Keratinocyte (primary cell): Measurements from ENCODE around the gene CACNG4. TPM values are rescaled to one million over a fixed set of nuclear protein-coding genes. Genes with fewer than 3 reads are reported as not detected.

Experiments
- DNase-seq: peaks from one replicate; pipeline ENCODE4 v3.0.0-alpha.2; 2011; ENCODE audit warnings: low read depth, missing footprints, low spot score
- FAIRE-seq: peaks from 2 replicates; lab custom pipeline; 2011; peaks lifted over from hg19 to GRCh38; lab: Jason Lieb, UNC
- H2AFZ ChIP-seq: 2 replicates; pipeline ENCODE4 v1.6.0; 2012; ENCODE audit warnings: low read length, control low read depth, inconsistent platforms; ENCODE audit not compliant: control insufficient read depth
- H3K27ac ChIP-seq: 2 replicates; pipeline ENCODE4 v1.5.1; 2011; ENCODE audit warnings: low read length; ENCODE audit not compliant: control insufficient read depth, insufficient read depth
- H3K27me3 ChIP-seq: 3 replicates; pipeline ENCODE4 v1.6.0; 2011; ENCODE audit warnings: low read length; ENCODE audit not compliant: control insufficient read depth, insufficient read depth; ENCODE audit errors: extremely low read depth
- H3K36me3 ChIP-seq, 2 experiments: 2 replicates in 1 of 2; 3 replicates in 1 of 2; pipeline ENCODE4 v1.5.1; 2011; ENCODE audit warnings: low read length in 2 of 2, mild to moderate bottlenecking in 1 of 2; ENCODE audit not compliant: control insufficient read depth in 2 of 2, insufficient read depth in 2 of 2; ENCODE audit errors: extremely low read depth in 1 of 2
- H3K4me1 ChIP-seq: 3 replicates; pipeline ENCODE4 v1.5.1; 2011; ENCODE audit warnings: low read length; ENCODE audit not compliant: control insufficient read depth, insufficient read depth; ENCODE audit errors: extremely low read depth
- H3K4me2 ChIP-seq: 3 replicates; pipeline ENCODE4 v1.6.0; 2011; ENCODE audit warnings: low read depth, low read length; ENCODE audit not compliant: control insufficient read depth, insufficient read depth; ENCODE audit errors: extremely low read depth
- H3K4me3 ChIP-seq, 3 experiments: fragments of 200-600 bp in 1 of 3; sonication (generic) in 1 of 3; 2 replicates in 2 of 3; 3 replicates in 1 of 3; pipeline ENCODE4 v1.5.1; 2011 to 2016; ENCODE audit warnings: low read length in 3 of 3, mild to moderate bottlenecking in 3 of 3, control low read depth in 2 of 3, inconsistent platforms in 1 of 3, low read depth in 1 of 3, mixed read lengths in 1 of 3, mixed run types in 1 of 3, moderate library complexity in 1 of 3; ENCODE audit not compliant: control insufficient read depth in 2 of 3, insufficient read depth in 2 of 3; ENCODE audit errors: extremely low read depth in 1 of 3
- H3K79me2 ChIP-seq: 2 replicates; pipeline ENCODE4 v1.6.0; 2012; ENCODE audit warnings: low read length; ENCODE audit not compliant: control insufficient read depth, insufficient read depth
- H3K9ac ChIP-seq: 3 replicates; pipeline ENCODE4 v1.6.0; 2011; ENCODE audit warnings: low read length; ENCODE audit not compliant: control insufficient read depth, insufficient read depth; ENCODE audit errors: extremely low read depth
- H3K9me1 ChIP-seq: 3 replicates; pipeline ENCODE4 v1.6.0; 2011; ENCODE audit warnings: low read length; ENCODE audit not compliant: control insufficient read depth, insufficient read depth; ENCODE audit errors: extremely low read depth
- H3K9me3 ChIP-seq: 2 replicates; pipeline ENCODE4 v1.5.1; 2012; ENCODE audit warnings: low read depth, low read length; ENCODE audit not compliant: control insufficient read depth
- H4K20me1 ChIP-seq: 3 replicates; pipeline ENCODE4 v1.6.0; 2011; ENCODE audit warnings: low read length; ENCODE audit not compliant: control insufficient read depth, insufficient read depth; ENCODE audit errors: extremely low read depth
- CTCF ChIP-seq, 3 experiments: IDR thresholded peaks in 1 of 3; conservative IDR thresholded peaks in 1 of 3; optimal IDR thresholded peaks in 1 of 3; 2 replicates in 2 of 3; 3 replicates in 1 of 3; pipeline versions ENCODE3 to v1.5.1; 2011; ENCODE audit warnings: low read length in 3 of 3, mild to moderate bottlenecking in 3 of 3, moderate library complexity in 2 of 3, control low read depth in 1 of 3, inconsistent platforms in 1 of 3; ENCODE audit not compliant: insufficient read depth in 2 of 3; ENCODE audit errors: extremely low read depth in 1 of 3
- EZH2 ChIP-seq: IDR thresholded peaks from one replicate; pipeline ENCODE4 v1.6.1; 2012; ENCODE audit warnings: inconsistent platforms, mild to moderate bottlenecking, low read length, moderate library complexity
- dilution Hi-C: fragments of 300-500 bp; cut with MboI; formaldehyde crosslinking; loops from one replicate; pipeline ENCODE4 v1.7.0; 2020; ENCODE audit warnings: low sequenced_read_pairs; ENCODE audit not compliant: extremely low pct_ligation_motif_present
- polyA plus RNA-seq, 5 experiments: library from polyadenylated mRNA; depleted of rRNA in 3 of 5; stranded (reverse) in 3 of 5; stranded (forward) in 1 of 5; unstranded in 1 of 5; fragments of >200 nt; gene quantifications; 1 replicate in 1 of 5; 2 replicates in 3 of 5; 3 replicates in 1 of 5; pipeline versions ENCODE4 v1.2.1 to v1.2.3, GENCODE V29; 2011 to 2012; ENCODE audit warnings: missing spikeins in 2 of 5, low read depth in 1 of 5, low replicate concordance in 1 of 5

Gene CACNG4
- polyA plus RNA-seq, 1 donor (not counting 4 experiments of a cell fraction or from before 2014, with no cell fraction given): not detected

DNA sequence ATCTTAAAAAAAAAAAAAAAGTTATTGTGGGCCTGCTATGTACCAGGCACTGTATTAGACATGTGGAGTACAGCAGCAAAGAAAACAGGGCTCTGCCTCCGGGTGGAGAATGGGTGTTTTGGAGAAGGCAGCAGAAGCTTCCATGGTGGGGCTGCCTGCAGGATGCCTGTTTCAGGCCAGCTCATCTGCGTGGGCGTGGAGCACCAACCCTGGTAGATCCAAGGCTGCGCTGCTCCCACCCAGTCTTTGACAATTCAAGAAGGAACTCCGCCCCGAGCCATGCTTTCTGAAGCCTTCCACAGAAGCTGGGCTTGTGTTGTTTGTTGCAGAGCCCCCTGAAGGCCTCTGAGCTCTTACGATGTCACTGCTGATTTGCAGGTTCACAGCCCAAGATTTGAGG, 56.7 kb downstream of the CACNG4 start:
- Histone ChIP-seq H3K79me2 (no peaks in the 10 kb centered on the region), H3K9me1 (no peaks in the 10 kb centered on the region), H3K27me3 (peaks cover 7% of the 10 kb centered on the region), H3K36me3 (no peaks in the 10 kb centered on the region), H3K27ac (no peak overlapping the region), H3K9me3 (no peaks in the 10 kb centered on the region), H3K4me2 (no peak overlapping the region), H3K4me3 (no peak overlapping the region), H2AFZ (no peak overlapping the region), H3K4me1 (no peaks in the 10 kb centered on the region), H4K20me1 (no peaks in the 10 kb centered on the region), H3K9ac (no peak overlapping the region)
- dilution Hi-C loops: no loop called here
- FAIRE-seq (no peak), DNase-seq (no peak)
- TF ChIP-seq CTCF (optimal IDR thresholded peaks at IDR 0.05 in 1 of 3, IDR thresholded peaks at IDR 0.05 in 1 of 3, conservative IDR thresholded peaks at IDR 0.05 in 1 of 3; ENCODE audit: extremely low read depth in 1 of 3, insufficient read depth in 2 of 3, low read length in 3 of 3): no peak
- TF ChIP-seq EZH2: no peak

DNA sequence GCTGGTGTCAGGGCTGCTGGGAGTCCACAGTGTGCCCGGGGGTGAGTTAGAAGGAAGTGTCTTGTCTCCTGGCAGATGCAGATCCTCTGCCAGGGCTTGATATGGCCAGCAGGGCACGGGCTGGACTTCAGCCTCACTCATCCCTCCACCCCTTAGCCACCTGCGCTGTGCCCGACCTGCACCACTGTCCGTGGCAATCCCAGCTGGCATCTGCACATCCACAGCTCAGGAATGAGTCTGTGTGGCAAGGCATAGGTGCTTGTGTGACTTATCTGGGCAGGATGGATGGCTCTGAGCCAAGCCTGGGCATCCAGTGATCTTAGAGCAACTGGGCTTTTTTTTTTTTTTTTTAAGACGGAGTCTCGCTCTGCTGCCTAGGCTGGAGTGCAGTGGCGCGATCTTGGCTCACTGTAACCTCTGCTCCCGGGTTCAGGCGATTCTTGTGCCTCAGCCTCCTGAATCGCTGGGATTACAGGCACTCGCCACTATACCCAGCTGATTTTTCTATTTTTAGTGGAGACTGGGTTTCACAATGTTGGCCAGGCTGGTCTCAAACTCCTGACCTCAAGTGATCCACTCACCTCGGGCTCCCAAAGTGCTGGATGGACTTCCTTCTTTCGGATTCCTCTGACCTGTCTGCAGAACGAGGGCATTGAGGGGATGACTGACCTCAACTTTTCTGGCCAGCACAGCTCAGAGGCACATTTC, 57.4 kb downstream of the CACNG4 start:
- Histone ChIP-seq H3K9ac (no peak overlapping the region), H3K36me3 (no peaks in the 10 kb centered on the region), H3K4me2 (no peak overlapping the region), H3K27ac (no peak overlapping the region), H3K27me3 (peaks cover 8% of the 10 kb centered on the region), H3K4me1 (no peaks in the 10 kb centered on the region), H4K20me1 (no peaks in the 10 kb centered on the region), H3K79me2 (no peaks in the 10 kb centered on the region), H3K4me3 (no peak overlapping the region), H2AFZ (no peak overlapping the region), H3K9me3 (no peaks in the 10 kb centered on the region), H3K9me1 (no peaks in the 10 kb centered on the region)
- no peak for FAIRE-seq
- TF ChIP-seq EZH2 (no peak), CTCF (optimal IDR thresholded peaks at IDR 0.05 in 1 of 3, IDR thresholded peaks at IDR 0.05 in 1 of 3, conservative IDR thresholded peaks at IDR 0.05 in 1 of 3; ENCODE audit: extremely low read depth in 1 of 3, insufficient read depth in 2 of 3, low read length in 3 of 3) (no peak)
- DNase-seq: no peak
- dilution Hi-C loops: no loop called here
